ENCODE measurements around the gene MUC5B.
"Not testable (repeated sequence)": the region's sequence is repeated elsewhere in the genome, so short reads cannot be mapped to it uniquely, and the experiment has no call there.

MUC5B gene

DNA sequence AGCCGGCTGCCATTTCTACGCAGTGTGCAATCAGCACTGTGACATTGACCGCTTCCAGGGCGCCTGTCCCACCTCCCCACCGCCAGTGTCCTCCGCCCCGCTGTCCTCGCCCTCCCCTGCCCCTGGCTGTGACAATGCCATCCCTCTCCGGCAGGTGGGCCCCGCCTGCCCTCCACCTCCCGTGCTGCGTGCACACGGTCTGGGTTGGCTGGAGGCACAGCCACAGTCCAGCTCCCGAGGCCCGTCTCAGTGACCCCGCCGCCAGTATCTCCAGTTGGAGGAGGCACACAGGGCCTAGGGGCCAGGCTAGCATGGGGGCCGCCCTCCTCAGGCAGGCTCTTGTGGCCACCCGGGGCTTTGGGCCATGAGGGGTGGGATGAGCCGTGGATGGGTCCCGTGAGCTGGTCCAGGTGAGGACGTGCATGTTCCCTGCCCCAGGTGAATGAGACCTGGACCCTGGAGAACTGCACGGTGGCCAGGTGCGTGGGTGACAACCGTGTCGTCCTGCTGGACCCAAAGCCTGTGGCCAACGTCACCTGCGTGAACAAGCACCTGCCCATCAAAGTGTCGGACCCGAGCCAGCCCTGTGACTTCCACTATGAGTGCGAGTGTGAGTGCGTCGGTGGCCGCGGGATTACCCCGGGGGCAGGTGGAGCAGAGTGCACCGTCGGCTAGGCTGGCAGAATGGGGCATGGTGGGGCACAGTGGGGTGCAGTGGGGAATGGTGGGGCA, 29.7 kb downstream of the MUC5B start:
- DNase-seq = no peak

DNA sequence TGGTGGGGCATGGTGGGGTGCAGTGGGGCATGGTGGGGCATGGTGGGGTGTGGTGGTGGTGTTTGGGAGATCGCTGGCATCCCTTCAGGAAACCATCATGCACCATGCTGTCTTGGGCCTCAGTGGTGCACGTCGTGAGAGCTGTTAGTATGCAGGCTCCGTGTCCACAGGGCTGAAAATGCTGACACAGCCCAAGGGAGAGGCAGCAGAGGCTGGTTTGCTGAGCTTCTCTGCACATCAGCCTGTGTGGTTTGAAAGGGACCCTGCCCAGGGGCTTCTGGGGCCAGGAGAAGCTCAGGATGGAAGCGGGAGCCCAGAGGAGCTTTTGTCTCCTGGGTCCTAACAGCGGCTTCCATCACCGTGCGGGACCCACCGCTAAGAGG, 30.2 kb downstream of the MUC5B start:
- no peak for DNase-seq

DNA sequence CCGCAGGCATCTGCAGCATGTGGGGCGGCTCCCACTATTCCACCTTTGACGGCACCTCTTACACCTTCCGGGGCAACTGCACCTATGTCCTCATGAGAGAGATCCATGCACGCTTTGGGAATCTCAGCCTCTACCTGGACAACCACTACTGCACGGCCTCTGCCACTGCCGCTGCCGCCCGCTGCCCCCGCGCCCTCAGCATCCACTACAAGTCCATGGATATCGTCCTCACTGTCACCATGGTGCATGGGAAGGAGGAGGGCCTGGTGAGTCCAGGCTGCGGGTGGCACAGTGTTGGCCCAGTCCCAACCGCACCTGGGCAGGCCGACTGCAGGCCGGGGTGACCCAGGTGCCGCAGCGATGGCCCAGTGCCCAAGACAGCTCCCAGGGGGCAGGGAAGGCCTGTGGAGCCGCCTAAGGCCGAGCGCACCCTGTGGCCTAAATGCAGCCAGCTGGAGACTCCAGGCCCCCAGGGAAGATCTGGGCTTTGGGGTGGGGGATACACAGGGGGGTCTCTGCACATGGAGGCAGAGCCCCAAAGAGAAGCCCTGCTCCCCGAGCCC, 31.3 kb downstream of the MUC5B start:
- no peak for DNase-seq

GRCh38 chr11:1254733-1255132, 31.9 kb downstream of the MUC5B start:
- no peak for DNase-seq

DNA sequence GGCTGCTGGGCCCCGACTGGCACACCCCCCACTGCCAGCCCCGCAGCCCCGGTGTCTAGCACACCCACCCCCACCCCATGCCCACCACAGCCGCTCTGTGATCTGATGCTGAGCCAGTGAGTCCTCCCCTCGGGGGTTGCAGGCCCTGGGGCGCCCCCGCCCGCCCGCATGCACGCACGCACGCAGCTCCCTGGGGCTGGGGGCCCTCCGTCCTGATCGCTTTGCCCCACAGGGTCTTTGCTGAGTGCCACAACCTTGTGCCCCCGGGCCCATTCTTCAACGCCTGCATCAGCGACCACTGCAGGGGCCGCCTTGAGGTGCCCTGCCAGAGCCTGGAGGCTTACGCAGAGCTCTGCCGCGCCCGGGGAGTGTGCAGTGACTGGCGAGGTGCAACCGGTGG, 32.3 kb downstream of the MUC5B start:
- no peak for DNase-seq

- DNase-seq = no peak
Measured at GRCh38 chr11:1256257-1257045, 33.6 kb downstream of the MUC5B start.

- DNase-seq = no peak
Measured at GRCh38 chr11:1257366-1257765, 34.5 kb downstream of the MUC5B start.

GRCh38 chr11:1257916-1258315, 35.0 kb downstream of the MUC5B start:
- no peak for DNase-seq

DNA sequence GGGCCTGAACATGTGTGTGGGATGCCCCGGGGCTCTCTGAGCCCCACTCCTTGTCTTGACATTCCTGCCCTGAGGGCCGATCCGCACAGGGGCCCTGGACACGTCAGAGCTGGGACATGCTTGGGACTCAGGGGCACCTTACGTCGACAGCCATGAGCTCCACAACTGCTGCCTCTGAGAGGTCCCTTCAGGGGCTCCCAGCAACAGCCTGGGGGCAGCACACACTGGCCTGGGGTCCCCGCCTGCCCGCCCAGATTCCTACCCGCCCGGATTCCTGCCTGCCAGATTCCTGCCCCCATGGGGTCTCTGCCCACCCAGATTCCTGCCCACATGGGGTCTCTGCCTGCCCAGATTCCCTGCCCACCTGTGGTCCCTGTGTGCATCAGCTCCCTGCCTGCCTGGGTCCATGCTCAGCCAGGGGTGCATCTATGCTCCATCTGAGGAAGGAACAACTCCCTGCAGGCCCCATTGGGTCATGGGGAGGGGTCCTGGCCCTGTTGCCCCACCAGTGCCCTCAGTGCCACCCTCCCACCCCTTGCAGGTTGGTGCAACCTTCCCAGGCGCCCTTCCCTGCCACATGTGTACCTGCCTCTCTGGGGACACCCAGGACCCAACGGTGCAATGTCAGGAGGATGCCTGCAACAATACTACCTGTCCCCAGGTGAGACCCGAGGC, 35.7 kb downstream of the MUC5B start:
- DNase-seq = no peak

- DNase-seq = no peak
Measured at GRCh38 chr11:1259076-1259461, 36.2 kb downstream of the MUC5B start.

DNA sequence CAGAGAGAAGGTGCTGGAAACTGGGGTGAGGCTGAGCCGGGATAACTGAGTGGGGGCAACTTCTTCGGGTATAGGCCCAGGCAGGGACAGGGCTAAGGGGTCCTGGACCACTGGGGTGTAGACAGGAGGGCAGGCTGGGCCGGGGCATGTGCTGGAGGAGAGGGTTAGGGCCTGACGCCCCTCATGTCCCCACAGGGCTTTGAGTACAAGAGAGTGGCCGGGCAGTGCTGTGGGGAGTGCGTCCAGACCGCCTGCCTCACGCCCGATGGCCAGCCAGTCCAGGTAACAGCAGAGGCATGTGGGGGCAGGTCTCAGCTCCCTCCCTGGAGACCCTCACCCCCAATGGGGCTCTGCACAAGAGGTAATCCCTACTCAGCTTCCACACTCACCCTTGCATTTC, 36.7 kb downstream of the MUC5B start:
- DNase-seq = no peak

DNA sequence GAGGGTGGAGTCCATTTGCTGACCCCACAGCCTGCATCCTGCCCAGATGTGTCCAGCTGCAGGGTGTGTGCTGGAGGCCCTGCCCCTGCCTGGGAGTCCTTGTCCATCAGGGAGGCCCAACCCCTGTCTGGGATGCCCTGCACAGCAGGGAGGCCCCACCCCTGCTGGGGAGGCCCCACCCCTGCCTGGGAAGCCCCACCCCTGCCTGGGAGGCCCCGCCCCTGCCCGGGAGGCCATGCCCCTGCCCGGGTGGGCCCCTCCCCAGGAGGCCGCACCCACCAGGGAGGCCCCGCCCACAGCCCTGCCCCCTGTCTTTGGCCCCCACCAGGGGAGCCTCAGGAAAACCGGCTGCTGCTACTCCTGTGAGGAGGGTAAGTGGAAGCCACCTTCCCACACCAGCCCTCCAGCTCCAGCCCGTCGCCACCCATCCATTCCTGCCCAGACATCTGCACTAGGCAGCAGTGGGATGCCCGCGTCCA, 37.2 kb downstream of the MUC5B start:
- no peak for DNase-seq

DNA sequence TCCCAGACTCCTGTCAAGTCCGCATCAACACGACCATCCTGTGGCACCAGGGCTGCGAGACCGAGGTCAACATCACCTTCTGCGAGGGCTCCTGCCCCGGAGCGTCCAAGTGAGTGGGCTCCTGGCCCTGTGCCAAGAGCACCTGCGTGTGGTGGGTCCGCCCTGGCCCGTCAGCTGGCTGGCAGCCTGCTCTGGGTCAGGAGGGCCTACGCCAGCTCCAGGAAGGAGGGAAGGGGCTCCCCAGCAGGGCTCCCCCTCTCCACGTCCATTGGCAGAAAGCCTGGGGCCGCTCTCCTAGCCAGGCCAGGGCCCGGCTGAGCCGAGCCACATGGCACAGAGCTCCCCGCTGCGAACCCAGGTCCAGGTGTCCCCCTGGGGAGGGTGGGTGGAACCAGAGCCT, 37.8 kb downstream of the MUC5B start:
- no peak for DNase-seq

GRCh38 chr11:1261241-1262071, 38.6 kb downstream of the MUC5B start:
- no peak for DNase-seq

GRCh38 chr11:1262172-1263006, 39.5 kb downstream of the MUC5B start:
- no peak for DNase-seq

- no peak for DNase-seq
Measured at GRCh38 chr11:1263010-1263409, 40.1 kb downstream of the MUC5B start.

DNA sequence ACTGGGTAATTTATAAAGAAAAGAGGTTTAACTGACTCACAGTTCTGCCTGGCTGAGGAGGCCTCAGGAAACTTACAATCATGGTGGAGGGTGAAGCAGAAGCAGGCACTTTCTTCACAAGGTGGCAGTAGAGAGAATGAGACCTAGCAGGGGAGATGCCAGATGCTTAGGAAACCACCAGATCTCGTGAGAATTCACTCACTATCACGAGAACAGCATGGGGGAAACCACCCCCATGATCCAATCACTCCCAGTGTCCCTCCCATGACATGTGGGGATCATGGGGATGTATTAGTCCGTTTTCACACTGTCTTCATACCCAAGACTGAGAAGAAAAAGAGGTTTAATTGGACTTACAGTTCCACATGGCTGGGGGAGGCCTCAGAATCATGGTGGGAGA, 41.6 kb downstream of the MUC5B start:
- DNase-seq = not testable (repeated sequence)

DNA sequence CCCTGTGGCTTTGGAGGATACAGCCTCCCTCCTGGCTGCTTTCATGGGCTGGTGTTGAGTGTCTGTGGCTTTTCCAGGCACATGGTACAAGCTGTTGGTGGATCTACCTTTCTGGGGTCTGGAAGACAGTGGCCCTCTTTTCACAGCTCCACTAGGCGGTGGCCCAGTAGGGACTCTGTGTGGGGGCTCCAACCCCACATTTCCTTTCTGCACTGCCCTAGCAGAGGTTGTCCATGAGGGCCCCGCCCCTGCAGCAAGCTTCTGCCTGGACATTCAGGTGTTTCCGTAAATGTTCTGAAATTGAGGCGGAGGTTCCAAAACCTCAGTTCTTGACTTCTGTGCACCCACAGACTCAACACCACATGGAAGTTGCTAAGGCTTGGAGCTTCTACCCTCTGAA, 42.6 kb downstream of the MUC5B start:
- DNase-seq = not testable (repeated sequence)

DNA sequence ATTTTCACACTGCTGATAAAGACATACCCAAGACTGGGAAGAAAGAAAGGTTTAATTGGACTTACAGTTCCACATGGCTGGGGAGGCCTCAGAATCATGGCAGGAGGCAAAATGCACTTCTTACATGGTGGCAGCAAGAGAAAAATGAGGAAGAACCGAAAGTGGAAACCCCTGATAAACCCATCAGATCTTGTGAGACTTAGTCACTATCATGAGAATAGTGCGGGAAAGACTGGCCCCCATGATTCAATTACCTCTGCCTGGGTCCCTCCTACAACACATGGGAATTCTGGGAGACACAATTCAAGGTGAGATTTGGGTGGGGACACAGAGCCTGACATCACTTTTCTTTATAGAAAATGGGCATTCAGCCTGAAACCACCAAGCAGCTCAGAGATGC, 44.1 kb downstream of the MUC5B start:
- DNase-seq = not testable (repeated sequence)

DNA sequence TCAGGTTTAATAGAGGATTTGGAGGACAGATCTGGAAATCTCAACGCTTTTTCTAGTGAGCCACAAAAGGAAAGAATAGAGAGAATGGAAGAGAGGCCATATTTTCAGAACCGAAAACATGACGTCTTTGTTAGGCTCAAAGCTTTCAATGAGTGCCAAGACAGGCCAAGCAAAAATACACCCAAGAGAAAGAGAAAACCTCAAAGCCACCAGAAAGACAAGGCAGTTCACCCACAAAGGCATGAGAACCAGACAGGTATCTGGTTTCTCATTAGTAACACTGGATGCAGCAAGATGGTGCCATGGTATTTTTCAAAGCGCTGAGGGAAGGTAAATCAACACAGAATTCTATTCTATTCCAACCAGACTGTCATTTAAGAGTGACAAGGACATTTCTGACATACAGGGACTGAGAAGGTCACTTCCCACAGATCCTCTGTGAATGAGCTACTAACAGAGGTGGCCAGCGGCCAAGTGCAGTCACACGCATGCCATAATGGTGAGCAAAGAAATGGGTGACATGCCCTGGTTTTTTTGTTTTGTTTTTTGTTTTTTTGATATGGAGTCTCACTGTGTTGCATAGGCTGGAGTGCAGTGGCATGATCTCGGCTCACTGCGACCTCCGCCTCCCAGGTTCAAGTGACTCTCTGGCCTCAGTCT, 44.7 kb downstream of the MUC5B start:
- DNase-seq = no peak

DNA sequence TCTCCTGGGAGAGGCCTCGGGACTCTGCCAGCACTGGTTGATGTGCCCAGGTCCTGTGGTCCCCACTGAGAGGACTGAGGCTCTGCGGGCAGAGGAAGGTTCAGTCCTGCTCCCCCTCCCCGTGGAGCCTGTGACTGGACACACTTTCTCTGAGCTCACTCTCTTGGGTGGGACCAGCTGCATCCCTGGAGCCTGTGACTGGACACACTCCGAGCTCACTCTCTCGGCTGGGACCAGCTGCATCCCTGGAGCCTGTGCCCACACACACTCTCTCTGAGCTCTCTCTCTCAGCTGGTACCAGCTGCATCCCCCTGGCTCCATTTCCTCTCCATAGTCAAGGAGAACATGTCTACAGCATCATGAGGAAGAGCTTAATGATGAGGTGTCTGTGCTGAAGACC, 47.1 kb downstream of the MUC5B start:
- DNase-seq = no peak
